ENCODE measurements around the gene PSIP1.
"Not testable (repeated sequence)": the region's sequence is repeated elsewhere in the genome, so short reads cannot be mapped to it uniquely, and the experiment has no call there.

Gene PSIP1

GRCh38 chr9:15433661-15434060 lies 77.1 kb downstream of the PSIP1 start:
- no peak for DNase-seq (ENCODE audit: low read depth, low spot score)

DNA sequence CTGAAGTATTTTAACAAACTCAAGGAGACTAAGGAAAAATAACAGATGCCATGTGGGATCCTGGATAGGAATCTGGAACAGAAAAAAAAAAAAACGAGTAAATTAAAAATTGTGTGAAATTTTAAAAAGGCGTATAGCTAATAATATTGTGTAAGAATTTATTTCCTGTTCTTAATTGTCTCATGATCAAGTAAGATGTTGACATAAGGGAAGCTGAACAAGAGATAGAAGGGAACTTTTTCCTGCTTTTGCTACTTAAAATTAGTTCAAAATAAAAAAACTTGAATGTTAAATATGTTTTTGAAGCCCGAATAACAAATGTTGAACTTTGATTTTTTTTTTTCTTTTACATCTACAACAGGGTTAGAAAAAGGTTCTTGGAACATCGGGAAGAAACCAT lies 77.6 kb downstream of the PSIP1 start:
- no peak for DNase-seq (ENCODE audit: low read depth, low spot score)

DNA sequence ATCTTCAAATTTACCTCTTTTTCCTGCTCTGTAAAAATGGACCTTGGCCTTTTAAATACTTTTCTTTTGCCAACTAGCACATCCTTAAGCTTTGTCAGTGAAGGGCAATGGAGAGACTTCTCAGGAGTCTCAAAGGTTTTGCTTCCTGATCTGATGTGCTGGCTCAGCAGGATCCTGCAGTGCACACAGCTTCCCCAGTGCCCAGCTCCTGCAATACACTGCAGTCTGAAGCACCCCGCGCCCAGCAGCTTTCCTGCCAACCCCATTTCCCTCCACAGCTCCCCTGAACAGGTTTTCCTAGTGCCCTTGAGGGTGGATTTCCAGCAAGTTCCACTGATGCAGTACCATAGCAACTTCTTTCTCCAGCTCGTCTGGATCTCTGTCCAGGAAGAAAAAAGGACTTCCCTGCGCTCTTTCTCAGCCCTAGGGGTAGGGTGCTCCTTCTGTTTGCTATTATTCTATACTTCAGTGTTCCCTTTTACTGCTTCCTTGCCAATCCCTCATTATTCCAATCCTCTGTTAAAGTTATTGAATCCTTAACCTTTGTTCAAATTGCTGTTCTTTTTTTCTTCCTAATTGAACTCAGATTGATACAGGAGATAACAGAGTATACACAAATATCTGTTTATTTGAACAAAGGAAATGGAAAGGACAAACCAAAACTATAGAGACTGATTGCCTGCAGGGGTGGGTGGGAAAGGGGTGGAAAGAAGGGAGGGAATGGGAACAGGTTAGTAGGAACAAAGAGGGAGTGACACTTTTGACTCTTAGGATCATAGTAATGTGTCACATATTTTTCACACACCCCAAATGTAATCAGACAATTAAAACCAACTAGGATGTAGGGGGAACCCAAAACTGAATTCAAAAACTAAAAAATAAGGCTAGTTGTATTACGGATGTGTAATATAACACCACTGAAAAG lies 79.6 kb downstream of the PSIP1 start:
- peak; percentile 16 for DNase-seq (ENCODE audit: low read depth, low spot score)

- not testable (repeated sequence) for DNase-seq (ENCODE audit: low read depth, low spot score)
Measured at GRCh38 chr9:15427702-15428101, 83.1 kb downstream of the PSIP1 start.

- DNase-seq (ENCODE audit: low read depth, low spot score), result no peak
Measured at GRCh38 chr9:15426019-15426418, 84.8 kb downstream of the PSIP1 start.

DNA sequence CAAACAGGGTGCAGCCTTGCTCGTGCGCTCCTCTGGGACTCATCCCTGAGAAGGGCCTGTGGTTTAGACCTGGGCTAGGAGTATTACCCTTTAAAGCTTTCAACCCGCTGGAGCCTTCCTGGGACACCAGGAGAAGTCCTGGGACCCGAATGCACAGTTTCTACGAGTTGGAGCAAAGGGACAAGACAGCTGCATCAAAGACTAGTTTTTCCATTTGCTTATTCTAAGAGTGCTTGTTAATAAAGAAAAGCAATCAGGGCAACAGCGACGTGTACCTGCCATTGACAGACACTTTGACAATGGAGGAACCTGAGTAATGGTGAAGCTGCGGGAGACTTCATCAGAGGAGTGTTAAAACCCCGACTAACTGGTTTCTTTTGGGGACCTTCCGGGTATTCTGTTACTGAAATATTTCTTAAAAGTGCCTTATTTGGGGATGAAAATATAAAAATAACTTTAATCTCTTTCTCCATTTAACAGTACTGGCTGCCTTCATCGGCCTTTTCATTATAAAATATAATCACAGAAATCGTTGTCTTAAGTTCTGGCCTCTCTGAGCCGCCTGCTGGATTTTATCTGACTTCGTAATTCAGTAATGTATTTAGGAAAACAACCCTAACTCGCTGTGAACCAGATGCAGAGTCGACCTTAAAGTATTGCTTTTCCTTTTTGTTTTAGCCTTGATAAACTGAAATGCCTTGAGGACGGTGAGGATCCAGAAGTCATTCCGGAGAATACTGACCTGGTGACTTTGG lies 87.4 kb downstream of the PSIP1 start:
- no peak for DNase-seq (ENCODE audit: low read depth, low spot score)

GRCh38 chr9:15422372-15423230 lies 88.2 kb downstream of the PSIP1 start, which contains the start of gene SNAPC3:
TSS of gene SNAPC3 (plus strand) at chr9:15422876. CDS start at chr9:15422880, 4 bp downstream.
- DNase-seq (ENCODE audit: low read depth, low spot score), result peak; percentile 98

GRCh38 chr9:15421990-15422371 lies 88.8 kb downstream of the PSIP1 start:
- no peak for DNase-seq (ENCODE audit: low read depth, low spot score)

- no peak for DNase-seq (ENCODE audit: low read depth, low spot score)
Measured at GRCh38 chr9:15421532-15421931, 89.2 kb downstream of the PSIP1 start.

GRCh38 chr9:15420796-15421195 lies 90.0 kb downstream of the PSIP1 start:
- DNase-seq (ENCODE audit: low read depth, low spot score), result no peak

- peak; percentile 19 for DNase-seq (ENCODE audit: low read depth, low spot score)
Measured at GRCh38 chr9:15417626-15418025, 93.1 kb downstream of the PSIP1 start.

GRCh38 chr9:15416880-15417279 lies 93.9 kb downstream of the PSIP1 start:
- DNase-seq (ENCODE audit: low read depth, low spot score), result peak; percentile 30
